Activated naive CD8-positive, alpha-beta T cell treated with anti-CD3 and anti-CD28 coated beads, Interleukin-2, amount 50 U/mL, for 24 hours (primary cell): Measurements from ENCODE around the gene TTC9B.
A peak's percentile ranks its signal among the peaks of the same experiment; 100 is the strongest.
"Not testable (repeated sequence)": the region's sequence is repeated elsewhere in the genome, so short reads cannot be mapped to it uniquely, and the experiment has no call there.

Experiments
- ATAC-seq: fragments of 150-1000 bp; cut with Tn5 transposase; one replicate; pipeline ENCODE4 v1.10.0; 2021
- DNase-seq: peaks from one replicate; pipeline ENCODE4 v3.0.0; 2021
- H3K27ac Mint-ChIP-seq: one replicate; pipeline ENCODE4 v1.8.0; 2021; ENCODE audit warnings: mild to moderate bottlenecking, mixed read lengths
- H3K27me3 Mint-ChIP-seq: one replicate; pipeline ENCODE4 v1.8.0; 2021; ENCODE audit warnings: mixed read lengths
- H3K36me3 Mint-ChIP-seq: one replicate; pipeline ENCODE4 v1.8.0; 2021; ENCODE audit warnings: low read depth, mixed read lengths
- H3K4me1 Mint-ChIP-seq: one replicate; pipeline ENCODE4 v1.8.0; 2021; ENCODE audit warnings: mixed read lengths
- H3K4me3 Mint-ChIP-seq: one replicate; pipeline ENCODE4 v1.8.0; 2021; ENCODE audit warnings: mild to moderate bottlenecking, moderate library complexity, mixed read lengths
- H3K9me3 Mint-ChIP-seq: one replicate; pipeline ENCODE4 v1.8.0; 2021; ENCODE audit warnings: mixed read lengths

Gene TTC9B

DNA sequence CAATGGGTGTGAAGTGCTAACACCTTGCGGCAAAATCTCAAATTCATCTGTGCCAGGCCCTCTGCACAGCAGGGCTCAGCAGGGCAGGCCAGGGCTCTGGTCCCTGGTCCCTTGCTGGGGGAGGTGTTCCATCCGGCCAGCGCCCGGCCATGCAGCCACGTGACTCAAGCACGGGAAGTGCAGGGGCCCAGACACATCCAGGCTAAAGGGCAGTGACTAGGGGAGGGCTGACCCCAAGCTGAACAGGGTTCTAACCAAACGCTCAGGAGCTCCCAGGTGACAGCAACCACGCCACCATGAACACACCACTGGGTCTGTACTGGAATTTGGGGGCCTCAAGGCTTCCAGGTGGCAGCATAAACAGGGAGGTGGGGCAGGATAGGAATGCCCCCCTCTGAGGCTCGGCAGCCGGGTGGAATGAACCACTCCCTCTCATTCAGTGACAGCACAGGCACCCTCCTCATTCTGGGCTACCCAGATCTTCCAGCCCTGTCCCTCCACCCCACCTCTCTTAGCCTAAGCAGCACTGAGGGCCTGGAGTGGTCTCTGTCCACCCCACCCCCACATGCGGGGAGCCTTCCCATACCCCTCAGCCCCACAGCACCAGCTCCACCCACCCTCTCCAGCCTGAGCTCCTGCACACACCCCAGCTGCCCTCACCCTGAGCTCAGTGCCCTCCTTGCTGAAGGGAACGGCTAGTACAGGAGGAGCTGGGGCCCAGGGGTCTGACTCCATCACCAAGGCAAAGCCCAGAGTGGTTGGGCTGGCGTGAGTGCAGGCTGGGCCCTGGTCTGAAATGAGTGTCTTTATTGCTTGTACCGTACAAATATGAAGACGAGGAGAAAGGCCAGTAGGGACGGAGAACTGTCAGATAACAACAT lies 13.6 kb upstream of the TTC9B start:
- no peaks in the 10 kb centered on the region for H3K36me3 Mint-ChIP-seq
- no peaks in the 10 kb centered on the region for H3K9me3 Mint-ChIP-seq
- no peak overlapping the region for H3K27ac Mint-ChIP-seq
- H3K4me3 Mint-ChIP-seq = no peak overlapping the region
- peaks cover 7% of the 10 kb centered on the region for H3K27me3 Mint-ChIP-seq
- peaks cover 24% of the 10 kb centered on the region for H3K4me1 Mint-ChIP-seq
- DNase-seq (no peak), ATAC-seq (no peak)

DNA sequence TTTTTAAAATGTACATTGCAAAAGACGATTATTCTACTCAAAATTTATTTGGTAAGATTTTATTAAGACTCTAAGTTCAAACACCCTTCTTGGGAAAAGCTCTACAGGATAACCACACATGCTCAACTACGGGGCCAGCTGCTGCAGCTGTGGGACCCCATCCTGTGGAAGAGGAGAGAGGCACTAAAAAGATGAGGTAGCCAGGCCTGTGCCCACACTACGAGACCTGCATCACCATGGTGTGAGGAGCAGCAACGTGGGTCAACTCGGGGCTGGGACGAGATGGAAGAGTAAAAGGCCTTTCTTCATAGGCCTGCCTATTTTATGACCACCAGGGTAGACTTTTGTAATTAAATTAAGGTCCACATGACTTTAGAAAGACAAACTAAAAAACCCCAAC lies 12.9 kb upstream of the TTC9B start:
- Mint-ChIP-seq H3K27ac (no peak overlapping the region), H3K36me3 (no peaks in the 10 kb centered on the region), H3K4me1 (peaks cover 27% of the 10 kb centered on the region), H3K27me3 (peaks cover 11% of the 10 kb centered on the region), H3K4me3 (no peak overlapping the region), H3K9me3 (no peaks in the 10 kb centered on the region)
- ATAC-seq (no peak), DNase-seq (no peak)

DNA sequence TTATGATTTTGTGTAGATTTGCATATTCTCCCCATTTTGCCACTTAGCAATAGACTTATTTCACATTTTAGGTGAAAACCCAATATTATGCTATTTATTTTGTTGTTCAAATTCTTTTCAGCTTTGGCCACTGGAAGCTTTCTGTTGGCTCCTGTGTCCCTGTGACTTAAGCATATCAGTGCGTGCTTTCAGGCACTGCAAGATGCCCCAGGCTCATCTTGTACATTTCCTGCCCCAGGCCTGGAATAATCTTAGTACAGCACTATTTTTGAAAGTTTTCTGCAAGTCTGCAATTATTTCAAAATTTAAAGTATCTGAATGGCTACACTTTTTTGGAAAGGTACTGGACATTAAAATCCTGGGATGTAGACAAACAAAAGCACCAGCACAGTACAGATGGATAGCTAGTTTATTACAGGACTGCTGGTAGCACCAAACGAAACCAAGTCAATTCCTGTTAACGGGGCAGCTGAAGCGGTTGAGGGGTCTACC lies 11.8 kb upstream of the TTC9B start:
- Mint-ChIP-seq H3K4me1 (peaks cover 35% of the 10 kb centered on the region), H3K36me3 (no peaks in the 10 kb centered on the region), H3K27me3 (peaks cover 21% of the 10 kb centered on the region), H3K4me3 (no peak overlapping the region), H3K27ac (no peak overlapping the region), H3K9me3 (no peaks in the 10 kb centered on the region)
- no peak for ATAC-seq
- no peak for DNase-seq

DNA sequence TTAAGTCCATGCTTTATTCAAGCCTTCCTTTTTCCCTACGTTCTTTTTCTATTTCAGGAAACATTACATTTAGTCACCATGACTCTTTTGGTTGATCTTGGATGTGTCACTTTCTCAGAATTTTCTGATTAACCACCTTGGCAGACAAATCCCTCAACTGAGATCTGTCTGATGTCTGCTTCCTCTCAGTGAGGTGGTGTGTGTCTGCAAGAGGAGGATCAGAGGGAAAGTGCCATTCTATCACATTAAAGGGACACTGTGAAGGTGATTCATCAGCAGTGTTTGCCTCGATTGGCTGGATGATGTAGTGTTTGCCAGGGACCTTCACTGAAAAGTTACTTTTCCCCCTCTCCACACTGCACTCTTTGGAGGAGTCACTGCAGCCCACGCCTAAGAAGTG lies 11.3 kb upstream of the TTC9B start:
- DNase-seq = no peak

DNA sequence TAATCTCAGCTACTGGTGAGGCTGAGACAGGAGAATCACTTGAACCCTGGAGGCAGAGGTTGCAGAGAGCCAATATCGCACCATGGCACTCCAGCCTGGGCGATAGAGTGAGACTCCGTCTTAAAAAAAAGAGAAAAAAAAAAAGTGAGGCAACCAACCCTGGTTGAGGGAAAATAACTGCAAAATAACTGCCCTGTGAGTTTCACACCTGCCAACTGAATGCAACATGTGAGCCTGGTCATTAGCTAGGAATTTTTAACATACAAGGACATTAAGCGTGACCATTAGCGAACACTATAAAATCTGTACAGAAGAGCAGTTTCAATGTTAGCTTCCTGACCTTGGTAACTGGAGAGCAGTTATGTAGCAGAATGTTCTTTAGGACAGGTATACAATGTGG lies 10.7 kb upstream of the TTC9B start:
- peaks cover 32% of the 10 kb centered on the region for H3K27me3 Mint-ChIP-seq
- no peak for ATAC-seq
- H3K4me1 Mint-ChIP-seq = peaks cover 35% of the 10 kb centered on the region
- no peak overlapping the region for H3K4me3 Mint-ChIP-seq
- no peaks in the 10 kb centered on the region for H3K9me3 Mint-ChIP-seq
- H3K27ac Mint-ChIP-seq = peak overlapping the region; percentile 1
- no peak for DNase-seq
- no peaks in the 10 kb centered on the region for H3K36me3 Mint-ChIP-seq

More for the DNA sequence above, 11.3 kb upstream of the TTC9B start:
- peak; percentile 87 for ATAC-seq
- peak overlapping the region; percentile 1 for H3K27ac Mint-ChIP-seq
- no peaks in the 10 kb centered on the region for H3K9me3 Mint-ChIP-seq
- no peaks in the 10 kb centered on the region for H3K36me3 Mint-ChIP-seq
- H3K4me1 Mint-ChIP-seq = peaks cover 35% of the 10 kb centered on the region
- H3K4me3 Mint-ChIP-seq = no peak overlapping the region
- H3K27me3 Mint-ChIP-seq = peaks cover 25% of the 10 kb centered on the region

DNA sequence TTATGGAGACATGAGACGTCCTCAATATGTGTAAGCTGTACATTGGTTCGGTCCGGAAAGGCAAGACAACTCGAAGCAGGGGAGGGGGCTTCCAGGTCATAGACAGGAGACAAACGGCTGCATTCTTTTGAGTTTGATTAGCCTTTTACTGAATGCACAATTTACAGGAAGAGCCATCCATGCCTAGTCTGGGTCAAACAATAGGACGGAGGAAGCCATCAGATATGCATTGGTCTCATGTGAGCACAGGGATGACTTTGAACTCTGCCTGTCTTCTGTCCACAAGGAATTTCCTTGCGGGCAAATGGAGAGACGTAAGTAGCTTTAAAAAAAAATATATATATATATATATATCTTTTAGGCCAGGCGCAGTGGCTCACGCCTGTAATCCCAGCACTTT lies 10.2 kb upstream of the TTC9B start:
- Mint-ChIP-seq H3K27me3 (peaks cover 34% of the 10 kb centered on the region), H3K4me1 (peaks cover 35% of the 10 kb centered on the region), H3K36me3 (no peaks in the 10 kb centered on the region), H3K9me3 (no peaks in the 10 kb centered on the region), H3K27ac (no peak overlapping the region), H3K4me3 (no peak overlapping the region)
- ATAC-seq (no peak), DNase-seq (no peak)

DNA sequence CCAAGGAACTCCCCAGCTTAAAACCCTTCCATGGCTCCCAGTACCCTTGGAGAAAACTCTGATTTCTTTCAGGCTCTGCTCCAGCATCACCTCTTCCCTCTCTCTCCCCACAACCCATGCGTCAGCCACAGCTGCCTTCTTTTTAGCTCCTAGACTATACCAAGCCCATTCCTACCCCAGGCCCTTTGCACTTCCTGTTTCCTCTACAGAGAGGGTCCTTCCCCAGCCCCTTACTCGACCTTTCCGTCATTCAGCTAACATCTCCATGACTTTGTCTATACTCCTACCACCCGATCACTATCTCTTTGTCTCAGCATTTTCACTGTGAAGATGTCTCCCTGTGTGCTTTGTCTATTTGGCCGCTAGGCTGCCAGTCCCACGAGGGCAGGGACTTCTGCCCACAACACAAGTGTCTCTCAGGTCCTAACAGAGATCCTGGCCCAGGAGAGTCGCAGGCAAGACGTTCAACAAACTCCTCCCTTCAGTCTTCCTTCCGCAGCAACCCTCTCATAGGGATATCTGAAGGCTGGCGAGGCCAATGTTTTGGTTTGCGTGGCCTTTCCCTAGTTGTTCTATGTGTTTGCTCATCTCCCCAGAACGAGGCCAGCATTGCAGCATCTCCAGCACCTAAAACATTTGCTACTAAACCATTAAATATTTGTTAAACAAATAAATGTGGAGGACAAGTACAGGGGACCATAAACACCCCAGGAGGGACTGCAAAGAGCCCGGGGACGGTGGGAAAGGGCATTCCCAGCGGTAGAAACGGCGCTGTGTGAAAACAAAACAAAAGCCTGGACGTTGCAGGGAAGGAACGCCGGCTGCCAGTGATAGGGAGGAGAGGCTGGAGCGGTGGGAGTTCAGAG lies 7.5 kb upstream of the TTC9B start:
- DNase-seq (no peak), ATAC-seq (no peak)
- H3K36me3 Mint-ChIP-seq = peaks cover 3% of the 10 kb centered on the region
- H3K4me1 Mint-ChIP-seq = peaks cover 35% of the 10 kb centered on the region
- H3K27me3 Mint-ChIP-seq = peaks cover 49% of the 10 kb centered on the region
- peak overlapping the region; percentile 50 for H3K4me3 Mint-ChIP-seq
- H3K9me3 Mint-ChIP-seq = peaks cover 5% of the 10 kb centered on the region
- peak overlapping the region; percentile 61 for H3K27ac Mint-ChIP-seq

DNA sequence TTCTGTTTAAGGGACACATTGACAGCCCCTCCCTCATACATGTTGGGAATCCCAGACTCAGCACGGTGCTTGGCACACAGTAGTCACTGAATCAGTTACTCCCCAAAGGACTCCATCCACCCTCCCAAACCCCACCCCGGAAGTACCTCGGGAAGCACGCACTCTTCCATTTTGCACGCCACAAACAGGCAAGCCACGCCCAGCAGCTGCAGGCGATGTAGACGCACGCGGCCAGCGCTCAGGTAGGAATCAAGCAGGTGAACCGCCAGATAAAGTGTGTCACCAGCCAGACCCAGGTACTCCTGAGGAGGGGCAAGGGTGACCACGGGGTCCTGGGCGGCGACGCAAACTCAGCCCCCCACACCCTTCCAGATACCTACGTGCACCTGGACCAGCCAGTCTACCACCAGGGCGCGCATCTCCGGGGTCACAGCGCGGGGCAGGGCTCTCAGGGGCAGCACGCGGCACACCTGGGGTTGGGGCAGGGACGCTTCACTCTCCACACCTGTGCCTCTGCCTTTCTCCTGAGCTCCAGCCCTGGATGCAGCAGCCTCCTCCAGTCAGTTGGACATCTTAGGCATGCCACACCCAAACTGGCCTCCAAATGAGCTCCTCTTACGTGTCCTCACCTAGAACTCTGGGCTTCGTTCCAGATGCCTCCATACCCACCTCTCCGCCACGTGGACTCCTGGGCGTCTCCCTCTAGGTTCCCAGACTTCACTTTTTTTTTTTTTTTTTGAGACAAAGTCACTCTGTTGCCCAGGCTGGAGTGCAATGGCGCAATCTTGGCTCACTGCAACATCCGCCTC lies 6.4 kb upstream of the TTC9B start:
- peaks cover 56% of the 10 kb centered on the region for H3K27me3 Mint-ChIP-seq
- H3K36me3 Mint-ChIP-seq = peaks cover 3% of the 10 kb centered on the region
- ATAC-seq (no peak), DNase-seq (no peak)
- H3K4me3 Mint-ChIP-seq = no peak overlapping the region
- H3K27ac Mint-ChIP-seq = no peak overlapping the region
- H3K4me1 Mint-ChIP-seq = peaks cover 28% of the 10 kb centered on the region
- peaks cover 5% of the 10 kb centered on the region for H3K9me3 Mint-ChIP-seq

DNA sequence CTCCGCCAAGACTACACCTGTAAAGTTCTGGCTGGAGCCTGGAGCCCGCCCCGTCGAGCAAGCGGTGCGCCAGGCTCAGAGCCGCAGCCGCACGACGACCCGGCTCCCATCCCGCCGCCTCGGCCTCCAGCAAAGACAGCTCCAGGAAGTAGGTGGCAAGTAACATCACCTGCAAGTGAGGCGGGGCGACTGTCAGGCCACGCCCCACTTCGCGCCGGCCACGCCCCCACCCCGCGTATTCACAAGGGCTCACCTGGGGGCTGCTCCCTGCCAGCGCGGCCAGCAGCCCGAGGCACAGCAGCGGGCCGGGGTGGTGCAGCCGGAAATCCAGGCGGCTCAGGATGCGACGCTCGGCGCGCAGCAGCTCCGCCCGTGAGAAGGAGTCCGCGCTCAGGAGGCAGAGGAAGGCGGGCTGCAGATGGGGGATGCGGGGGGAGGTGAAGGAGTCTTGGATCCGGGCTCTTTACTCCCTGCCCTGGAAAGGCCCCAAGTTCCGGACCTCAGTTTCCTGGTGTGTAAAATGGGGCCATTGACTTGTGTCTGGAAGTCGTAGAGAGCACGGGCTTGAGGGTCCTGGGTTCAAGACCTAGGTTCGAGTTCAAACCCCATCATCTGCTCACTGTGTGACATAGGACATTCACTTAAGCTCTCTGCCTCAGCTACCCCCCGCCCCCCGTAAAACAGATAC lies 5.1 kb upstream of the TTC9B start:
- H3K27me3 Mint-ChIP-seq = peaks cover 69% of the 10 kb centered on the region
- H3K36me3 Mint-ChIP-seq = peaks cover 3% of the 10 kb centered on the region
- peaks cover 5% of the 10 kb centered on the region for H3K9me3 Mint-ChIP-seq
- no peak overlapping the region for H3K27ac Mint-ChIP-seq
- H3K4me1 Mint-ChIP-seq = peaks cover 22% of the 10 kb centered on the region
- DNase-seq (peak; percentile 18), ATAC-seq (no peak)
- no peak overlapping the region for H3K4me3 Mint-ChIP-seq

DNA sequence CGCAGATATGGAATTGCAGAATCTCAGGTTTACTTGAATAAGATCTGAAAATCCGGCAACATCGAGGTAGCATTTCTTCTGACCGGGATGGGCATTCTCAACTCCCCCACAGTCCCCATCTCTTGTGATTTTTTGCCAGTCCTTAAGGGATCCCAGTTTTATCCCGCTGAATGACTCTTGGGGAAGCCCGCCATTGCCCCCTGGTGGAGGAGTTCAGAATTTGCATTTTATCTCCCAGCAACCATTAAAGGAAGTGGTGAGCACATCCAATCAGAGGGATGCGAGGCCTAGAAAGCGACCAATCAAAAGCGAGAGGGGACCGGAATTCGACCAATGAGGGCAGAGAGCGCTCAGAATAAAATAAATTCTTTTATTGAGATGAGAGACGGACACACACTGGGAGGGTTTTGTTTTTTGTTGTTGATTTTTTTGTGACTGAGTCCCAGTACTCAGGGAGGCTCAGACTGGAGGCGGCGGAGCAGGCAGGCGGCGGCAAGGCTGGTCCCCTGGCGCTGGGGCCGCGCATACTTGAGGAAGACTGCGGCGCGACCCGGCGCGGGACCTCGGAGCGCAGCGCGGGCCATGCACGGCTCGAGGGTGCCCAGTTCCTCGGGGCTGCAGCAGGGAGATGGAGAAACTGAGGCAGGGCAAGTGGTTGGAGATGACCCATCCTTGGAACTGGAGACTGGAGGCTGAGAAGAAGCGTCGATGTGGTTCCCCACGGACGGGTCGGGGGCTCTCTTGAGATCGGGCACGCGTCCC lies 3.9 kb upstream of the TTC9B start:
- Mint-ChIP-seq H3K4me1 (peaks cover 25% of the 10 kb centered on the region), H3K27ac (peak overlapping the region; percentile 79), H3K36me3 (peaks cover 3% of the 10 kb centered on the region), H3K4me3 (peak overlapping the region; percentile 27), H3K27me3 (peaks cover 68% of the 10 kb centered on the region), H3K9me3 (peaks cover 5% of the 10 kb centered on the region)
- peak; percentile 75 for DNase-seq
- peak; percentile 73 for ATAC-seq

DNA sequence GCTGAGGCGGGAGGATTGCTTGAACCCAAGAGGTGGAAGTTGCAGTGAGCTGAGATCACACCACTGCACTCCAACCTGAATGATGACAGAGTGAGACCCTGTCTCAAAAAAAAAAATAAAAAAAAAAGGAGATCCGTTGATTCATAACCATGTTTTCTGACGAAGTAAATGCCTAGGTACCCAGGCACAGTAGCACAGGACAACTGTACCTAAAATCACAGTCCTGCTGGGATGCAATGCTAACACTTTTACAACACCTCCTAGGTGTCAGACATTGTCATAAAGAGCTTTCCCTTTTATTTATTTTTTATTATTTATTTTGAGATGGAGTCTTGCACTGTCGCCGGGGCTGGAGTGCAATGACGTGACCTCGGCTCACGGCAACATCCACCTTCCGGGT lies 2.5 kb upstream of the TTC9B start:
- peaks cover 71% of the 10 kb centered on the region for H3K27me3 Mint-ChIP-seq
- peaks cover 5% of the 10 kb centered on the region for H3K9me3 Mint-ChIP-seq
- DNase-seq (no peak), ATAC-seq (no peak)
- H3K4me3 Mint-ChIP-seq = no peak overlapping the region
- H3K36me3 Mint-ChIP-seq = peaks cover 3% of the 10 kb centered on the region
- H3K27ac Mint-ChIP-seq = no peak overlapping the region
- peaks cover 22% of the 10 kb centered on the region for H3K4me1 Mint-ChIP-seq

DNA sequence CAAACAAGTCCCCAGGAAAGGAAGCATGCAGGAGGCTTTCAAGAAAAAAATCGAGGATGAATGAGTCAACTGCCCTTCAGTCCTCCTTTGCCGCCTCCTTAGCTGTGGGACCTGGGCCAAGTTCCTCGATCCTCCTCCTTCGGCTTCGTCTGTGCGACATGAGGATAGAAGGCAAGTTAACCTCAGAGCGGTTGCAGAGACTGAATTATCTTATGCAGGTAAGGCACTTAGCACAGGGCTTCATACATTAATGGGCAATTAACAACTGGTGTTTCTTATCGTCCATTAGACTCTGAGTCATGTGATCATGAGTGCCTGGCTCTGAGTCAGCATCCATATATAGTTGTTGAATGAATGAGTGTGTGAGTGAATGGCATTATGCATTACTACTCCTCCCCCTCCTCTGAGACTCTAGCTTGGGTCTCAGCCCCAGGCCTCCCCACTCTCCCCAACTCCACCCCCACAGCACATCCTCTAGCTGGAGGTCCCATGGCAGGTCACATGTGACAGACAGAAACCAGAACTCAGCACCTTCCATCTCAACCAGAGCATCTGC lies 1.6 kb upstream of the TTC9B start:
- Mint-ChIP-seq H3K27me3 (peaks cover 64% of the 10 kb centered on the region), H3K4me1 (peaks cover 17% of the 10 kb centered on the region), H3K36me3 (peaks cover 3% of the 10 kb centered on the region), H3K9me3 (peaks cover 5% of the 10 kb centered on the region), H3K4me3 (no peak overlapping the region), H3K27ac (no peak overlapping the region)
- ATAC-seq (no peak), DNase-seq (no peak)

DNA sequence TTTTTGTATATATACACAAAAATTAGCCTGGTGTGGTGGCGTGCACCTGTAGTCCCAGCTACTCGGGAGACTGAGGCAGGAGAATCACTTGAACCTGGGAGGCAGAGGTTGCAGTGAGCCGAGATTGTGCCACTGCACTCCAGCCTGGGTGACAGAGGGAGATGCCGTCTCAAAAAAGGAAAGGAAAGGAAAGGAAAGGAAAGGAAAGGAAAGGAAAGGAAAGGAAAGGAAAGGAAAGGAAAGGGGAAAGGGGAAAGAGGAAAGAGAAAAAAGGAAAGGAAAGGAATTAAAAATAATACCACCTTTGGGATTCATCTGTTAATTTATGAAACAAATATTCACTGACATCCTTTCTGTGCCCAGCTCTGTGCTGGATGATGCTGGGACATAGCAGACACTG lies 845 bp upstream of the TTC9B start:
- not testable (repeated sequence) for H3K36me3 Mint-ChIP-seq, DNase-seq, ATAC-seq, H3K9me3 Mint-ChIP-seq, H3K4me3 Mint-ChIP-seq, H3K27ac Mint-ChIP-seq
- Mint-ChIP-seq H3K27me3 (peaks cover 56% of the 10 kb centered on the region), H3K4me1 (peaks cover 17% of the 10 kb centered on the region)
